SK-N-SH (cell line): Measurements from ENCODE around the gene TLE6. TPM values are rescaled to one million over a fixed set of nuclear protein-coding genes. Genes with fewer than 3 reads are reported as not detected.

ENCODE experiments used
- CTCF ChIA-PET: fragments of 300-600, 350-600 bp; formaldehyde crosslinking; extraction: SDS; loops from one replicate; lab custom pipeline; 2021; lab: Yijun Ruan, JAX
- POLR2A ChIA-PET: fragments of 350-600 bp; sonication (Branson Sonifier 250); formaldehyde crosslinking; extraction: SDS; loops from one replicate; lab custom pipeline; 2020; ENCODE audit warnings: antibody characterized with exemption, inconsistent platforms; lab: Yijun Ruan, JAX
- DNase-seq: peaks from one replicate; pipeline ENCODE4 v3.0.0; 2012
- H2AFZ ChIP-seq: fragments of 200-600 bp; sonication (generic); 2 replicates; pipeline ENCODE4 v1.8.1; 2016; ENCODE audit warnings: antibody characterized with exemption, mild to moderate bottlenecking, low read depth
- H3F3A ChIP-seq: fragments of 200-600 bp; sonication (generic); replicated peaks from 2 replicates; pipeline ENCODE3; 2016; ENCODE audit warnings: antibody characterized with exemption, mild to moderate bottlenecking; ENCODE audit not compliant: insufficient read depth
- H3K27ac ChIP-seq, 2 experiments: fragments of 200-500 bp in 1 of 2; fragments of 200-600 bp in 1 of 2; sonication (Bioruptor generic) in 1 of 2; sonication (generic), shearing (Covaris generic) in 1 of 2; 2 replicates each; pipeline versions ENCODE4 v1.5.1 to v1.6.1; 2014 to 2016; ENCODE audit warnings: low read depth in 2 of 2, inconsistent platforms in 1 of 2, low read length in 1 of 2, mild to moderate bottlenecking in 1 of 2, mixed read lengths in 1 of 2
- H3K27me3 ChIP-seq: fragments of 200-600 bp; sonication (generic), shearing (Covaris generic); 2 replicates; pipeline ENCODE4 v1.6.1; 2016; ENCODE audit warnings: mixed run types; ENCODE audit not compliant: insufficient read depth
- H3K36me3 ChIP-seq, 2 experiments: fragments of 200-500 bp in 1 of 2; fragments of 200-600 bp in 1 of 2; sonication (Bioruptor generic) in 1 of 2; sonication (generic) in 1 of 2; replicated peaks in 1 of 2; 2 replicates each; pipeline versions ENCODE3 to v1.5.1; 2014 to 2016; ENCODE audit warnings: low read length in 1 of 2, mild to moderate bottlenecking in 1 of 2; ENCODE audit not compliant: insufficient read depth in 2 of 2, control insufficient read depth in 1 of 2
- H3K4me1 ChIP-seq, 2 experiments: fragments of 200-500 bp in 1 of 2; fragments of 200-600 bp in 1 of 2; sonication (Bioruptor generic) in 1 of 2; sonication (generic), shearing (Covaris generic) in 1 of 2; 2 replicates each; pipeline versions ENCODE4 v1.5.1 to v1.6.1; 2014 to 2016; ENCODE audit warnings: low read depth in 1 of 2, low read length in 1 of 2, mixed run types in 1 of 2; ENCODE audit not compliant: insufficient read depth in 2 of 2, control insufficient read depth in 1 of 2
- H3K4me2 ChIP-seq: fragments of 200-600 bp; sonication (generic), shearing (Covaris generic); 2 replicates; pipeline ENCODE4 v1.6.1; 2017; ENCODE audit warnings: mixed run types
- H3K4me3 ChIP-seq, 2 experiments: fragments of 200-500 bp in 1 of 2; fragments of 200-600 bp in 1 of 2; sonication (Bioruptor generic) in 1 of 2; sonication (generic), shearing (Covaris generic) in 1 of 2; 2 replicates each; pipeline versions ENCODE4 v1.5.1 to v1.8.1; 2014 to 2016; ENCODE audit warnings: low read depth in 2 of 2, inconsistent platforms in 1 of 2, low read length in 1 of 2, mild to moderate bottlenecking in 1 of 2, mixed read lengths in 1 of 2, moderate library complexity in 1 of 2
- H3K79me2 ChIP-seq: fragments of 200-600 bp; sonication (generic); 2 replicates; pipeline ENCODE4 v1.8.1; 2017; ENCODE audit warnings: mild to moderate bottlenecking; ENCODE audit not compliant: insufficient read depth
- H3K9ac ChIP-seq: fragments of 200-600 bp; sonication (generic); 2 replicates; pipeline ENCODE4 v1.6.1; 2017; ENCODE audit warnings: mixed run types
- H3K9me2 ChIP-seq: fragments of 200-600 bp; sonication (generic); 2 replicates; pipeline ENCODE4 v1.6.1; 2017; ENCODE audit warnings: mixed run types
- H3K9me3 ChIP-seq: fragments of 200-600 bp; sonication (generic); 2 replicates; pipeline ENCODE4 v1.6.1; 2017; ENCODE audit warnings: mixed run types, mild to moderate bottlenecking, moderate library complexity
- H4K20me1 ChIP-seq: fragments of 200-600 bp; sonication (generic); 2 replicates; pipeline ENCODE4 v1.6.1; 2017; ENCODE audit warnings: mild to moderate bottlenecking, mixed run types; ENCODE audit not compliant: insufficient read depth
- CHD2 ChIP-seq: fragments of 150-350 bp; IDR thresholded peaks from 2 replicates; pipeline ENCODE4 v1.6.1; 2018; ENCODE audit warnings: low read length; ENCODE audit not compliant: partially characterized antibody
- EP300 ChIP-seq, 2 experiments: IDR thresholded peaks; 2 replicates each; pipeline versions ENCODE4 v1.4.0 to v1.6.1; 2012; ENCODE audit warnings: borderline replicate concordance in 1 of 2, low read depth in 1 of 2, low read length in 1 of 2
- FOSL2 ChIP-seq: IDR thresholded peaks from 2 replicates; pipeline ENCODE4 v1.4.0; 2012; ENCODE audit warnings: low read depth, mild to moderate bottlenecking, moderate library complexity, borderline replicate concordance
- FOXJ3 ChIP-seq: sonication (generic); formaldehyde crosslinking; IDR thresholded peaks from 2 replicates; pipeline ENCODE4 v1.5.1; 2020; ENCODE audit warnings: mild to moderate bottlenecking, missing genetic modification reagents
- GATA2 ChIP-seq: sonication (generic); formaldehyde crosslinking; IDR thresholded peaks from 2 replicates; pipeline ENCODE4 v1.5.0; 2020; ENCODE audit warnings: mild to moderate bottlenecking, missing genetic modification reagents
- JUND ChIP-seq: IDR thresholded peaks from 2 replicates; pipeline ENCODE4 v1.4.0; 2012
- NFIC ChIP-seq: IDR thresholded peaks from 2 replicates; pipeline ENCODE4 v1.4.0; 2012; ENCODE audit warnings: borderline replicate concordance
- NRF1 ChIP-seq: IDR thresholded peaks from 2 replicates; pipeline ENCODE4 v1.6.1; 2012; ENCODE audit warnings: low read depth, mild to moderate bottlenecking, low read length
- POLR2AphosphoS5 ChIP-seq: IDR thresholded peaks from 2 replicates; pipeline ENCODE4 v1.6.1; 2012; ENCODE audit warnings: low read depth, low read length
- RCOR1 ChIP-seq: fragments of 150-350 bp; IDR thresholded peaks from 2 replicates; pipeline ENCODE4 v1.6.1; 2017; ENCODE audit warnings: antibody characterized with exemption, low read length
- RXRA ChIP-seq: IDR thresholded peaks from 2 replicates; pipeline ENCODE4 v1.4.0; 2012; ENCODE audit warnings: low read depth, mild to moderate bottlenecking, borderline replicate concordance
- SMC3 ChIP-seq: IDR thresholded peaks from 2 replicates; pipeline ENCODE4 v1.6.1; 2012; ENCODE audit warnings: low read depth, low read length, improper control_type of control experiment
- TEAD4 ChIP-seq: IDR thresholded peaks from 2 replicates; pipeline ENCODE4 v1.4.0; 2012; ENCODE audit warnings: mild to moderate bottlenecking, borderline replicate concordance; ENCODE audit not compliant: insufficient read depth
- USF1 ChIP-seq: IDR thresholded peaks from 2 replicates; pipeline ENCODE4 v1.4.0; 2012; ENCODE audit warnings: low read depth, borderline replicate concordance
- YY1 ChIP-seq: IDR thresholded peaks from 2 replicates; pipeline ENCODE4 v1.4.0; 2012; ENCODE audit warnings: low read depth, mild to moderate bottlenecking
- WGBS: methylation state at CpG from one replicate; pipeline ENCODE4 v1.1.6; 2017; ENCODE audit warnings: low lambda C conversion rate; 5-methylcytosine and 5-hydroxymethylcytosine counted together
- polyA plus RNA-seq, 3 experiments: library from polyadenylated mRNA; depleted of rRNA; stranded (reverse); fragments of >200 nt; gene quantifications; 2 replicates each; pipeline ENCODE4 v1.2.3, GENCODE V29; 2012

TLE6 gene
- polyA plus RNA-seq, 1 of the 3 experiments (the other 2 are of a cell fraction) = 3.3 TPM

GRCh38 chr19:2998642-2999041 lies 21.3 kb downstream of the TLE6 start:
- H3K4me3 ChIP-seq = no peak overlapping the region
- H3K9me2 ChIP-seq = no peaks in the 10 kb centered on the region
- CTCF ChIA-PET = no interaction called here
- DNase-seq = no peak
- 95% methylated on average over 11 of the region's 11 CpGs for WGBS
- no peak overlapping the region for H2AFZ ChIP-seq
- TF ChIP-seq NRF1 (no peak), POLR2AphosphoS5 (no peak), YY1 (no peak), RXRA (no peak), RCOR1 (no peak), SMC3 (no peak), TEAD4 (no peak)
- H3K27me3 ChIP-seq = no peaks in the 10 kb centered on the region
- no peaks in the 10 kb centered on the region for H4K20me1 ChIP-seq
- H3K9me3 ChIP-seq = no peaks in the 10 kb centered on the region
- POLR2A ChIA-PET = no interaction called here
- no peak overlapping the region for H3K4me2 ChIP-seq
- H3K9ac ChIP-seq = no peak overlapping the region
- H3K79me2 ChIP-seq = no peaks in the 10 kb centered on the region
- H3K36me3 ChIP-seq = no peaks in the 10 kb centered on the region
- no peaks in the 10 kb centered on the region for H3F3A ChIP-seq
- H3K27ac ChIP-seq = no peak overlapping the region
- no peaks in the 10 kb centered on the region for H3K4me1 ChIP-seq

GRCh38 chr19:3001235-3001800 lies 24.0 kb downstream of the TLE6 start:
- no peak overlapping the region for H3K4me3 ChIP-seq

GRCh38 chr19:3003046-3003445 lies 25.7 kb downstream of the TLE6 start:
- Histone ChIP-seq H4K20me1 (no peaks in the 10 kb centered on the region), H3K27me3 (peaks cover 14% of the 10 kb centered on the region; the same call in 1 of the 2 replicates), H3K9me2 (no peaks in the 10 kb centered on the region), H3K9me3 (no peaks in the 10 kb centered on the region), H3K9ac (no peak overlapping the region), H3K36me3 (no peaks in the 10 kb centered on the region), H3K4me2 (no peak overlapping the region), H3F3A (no peaks in the 10 kb centered on the region), H3K79me2 (no peaks in the 10 kb centered on the region), H2AFZ (no peak overlapping the region), H3K4me3 (no peak overlapping the region), H3K4me1 (peaks cover 0 to 9% of the 10 kb centered on the region in 2 experiments; a peak in 1 of 4 replicates), H3K27ac (no peak overlapping the region)
- WGBS = 85% methylated on average over 6 of the region's 7 CpGs
- POLR2A ChIA-PET = no interaction called here
- TF ChIP-seq EP300 (IDR thresholded peaks at IDR 0.05; ENCODE audit: borderline replicate concordance in 1 of 2, low read depth in 1 of 2, low read length in 1 of 2) (peak in 1 of 2 experiments; percentile 80; a peak in 2 of 4 replicates), GATA2 (CRISPR knock-in tag) (no peak)
- peak; percentile 55 for DNase-seq
- CTCF ChIA-PET = no interaction called here

More at GRCh38 chr19:3001235-3001800, 24.0 kb downstream of the TLE6 start:
- Histone ChIP-seq H3K27ac (no peak overlapping the region), H2AFZ (no peak overlapping the region), H3K79me2 (no peaks in the 10 kb centered on the region), H3F3A (no peaks in the 10 kb centered on the region), H3K9me2 (no peaks in the 10 kb centered on the region), H3K36me3 (no peaks in the 10 kb centered on the region), H3K9me3 (no peaks in the 10 kb centered on the region), H3K27me3 (peaks cover 14% of the 10 kb centered on the region; the same call in 1 of the 2 replicates), H4K20me1 (no peaks in the 10 kb centered on the region), H3K4me1 (peaks cover 0 to 9% of the 10 kb centered on the region in 2 experiments; a peak in 1 of 4 replicates), H3K9ac (no peak overlapping the region), H3K4me2 (no peak overlapping the region)
- TF ChIP-seq YY1 = no peak
- no peak for TF ChIP-seq USF1
- TF ChIP-seq CHD2 = no peak
- TF ChIP-seq FOSL2 = no peak
- no peak for TF ChIP-seq NFIC
- no peak for TF ChIP-seq JUND
- no peak for TF ChIP-seq SMC3
- no peak for TF ChIP-seq FOXJ3
- no peak for DNase-seq
- POLR2A ChIA-PET = no interaction called here
- WGBS = 43% methylated on average over 6 of the region's 6 CpGs
- CTCF ChIA-PET = interaction anchor here (0.9 kb wide), 1 partner anchor 37 kb away, joined by 3 read pairs; no protein-coding TSS in a partner anchor
